Hepatic stellate cell (primary cell): Measurements from ENCODE around the gene VAMP2.

Experiments
- DNase-seq: peaks from one replicate; pipeline ENCODE4 v3.0.0; 2011; ENCODE audit warnings: low spot score

VAMP2 gene

DNA sequence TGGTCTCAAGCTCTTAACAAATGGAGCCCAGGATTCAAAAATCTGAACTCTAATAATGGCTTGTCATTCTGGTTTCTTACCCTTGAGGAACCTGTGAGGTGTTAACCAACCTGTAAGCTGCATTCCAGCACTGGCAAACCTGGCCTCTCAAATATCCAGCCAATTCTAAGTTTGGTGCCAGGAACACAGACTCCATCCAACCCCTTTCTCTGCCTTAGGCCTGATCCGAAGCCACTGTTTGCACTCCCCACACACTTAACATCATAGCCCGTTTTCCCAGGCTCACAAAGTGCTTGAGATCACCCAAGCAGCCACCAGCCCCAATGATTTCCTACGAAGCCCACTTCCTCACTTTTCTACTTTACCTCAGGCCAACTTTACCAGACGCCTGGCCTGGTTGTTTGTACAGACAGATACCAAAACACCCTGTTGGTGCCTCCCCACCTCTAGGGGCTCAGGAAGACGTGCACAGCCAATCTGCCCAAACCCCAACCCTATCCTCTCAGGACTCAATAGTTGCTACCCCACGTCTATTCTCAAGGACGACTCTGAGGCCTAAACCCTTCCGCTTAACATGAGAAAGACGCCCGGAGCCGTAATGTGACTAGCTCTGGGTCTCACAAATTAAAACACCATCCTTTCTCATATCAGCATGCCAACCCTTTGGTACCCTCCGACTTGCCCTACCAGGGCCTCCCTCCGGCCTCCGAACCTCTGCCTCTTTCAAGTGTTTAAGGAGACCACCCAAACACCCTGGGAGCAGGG, 7.3 kb downstream of the VAMP2 start:
- DNase-seq = no peak

- no peak for DNase-seq
Observed at GRCh38 chr17:8154608-8155155, 8.1 kb downstream of the VAMP2 start.

DNA sequence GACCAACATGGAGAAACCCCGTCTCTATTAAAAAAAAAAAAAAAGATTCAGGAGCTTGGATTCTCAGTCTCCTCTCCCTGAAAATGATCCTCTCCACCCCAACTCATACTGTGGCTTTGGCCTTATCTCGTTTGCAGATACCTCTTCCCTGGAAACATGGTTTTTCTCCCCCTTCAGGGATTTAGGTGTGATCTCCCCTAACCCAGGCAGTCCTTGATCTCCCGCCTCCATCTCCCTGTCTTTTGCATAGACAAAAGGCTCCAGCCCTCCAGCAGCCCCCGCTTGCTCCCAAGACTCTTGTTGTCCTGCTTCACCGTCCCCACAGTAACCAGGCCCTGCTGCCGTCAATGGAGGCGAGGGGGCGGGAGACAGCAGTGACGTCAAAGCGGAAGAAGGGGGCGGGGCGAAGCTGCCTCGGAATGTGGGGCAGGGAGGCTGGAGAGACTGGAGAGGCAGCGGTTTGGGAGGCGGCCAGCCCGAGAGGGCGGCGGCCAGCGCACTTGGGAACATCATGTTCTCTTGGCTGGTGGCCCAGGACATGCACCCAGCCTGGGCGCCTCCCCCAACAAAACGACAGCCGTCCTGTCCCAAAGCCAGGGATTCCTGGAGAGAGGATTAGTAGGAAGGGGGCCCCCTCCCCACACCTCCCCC, 8.7 kb downstream of the VAMP2 start:
- peak; percentile 95 for DNase-seq

- peak; percentile 75 for DNase-seq
Observed at GRCh38 chr17:8153525-8153956, 9.2 kb downstream of the VAMP2 start.

- DNase-seq = no peak
Observed at GRCh38 chr17:8153031-8153451, 9.7 kb downstream of the VAMP2 start.

GRCh38 chr17:8152112-8152775, 10.5 kb downstream of the VAMP2 start, which contains the start of gene PER1:
Gene PER1 (minus strand): TSS chr17:8152404. CDS start chr17:8150706, 1,698 bp downstream.
- peak; percentile 98 for DNase-seq

- DNase-seq = no peak
Observed at GRCh38 chr17:8151641-8152111, 11.1 kb downstream of the VAMP2 start.

GRCh38 chr17:8151120-8151640, 11.6 kb downstream of the VAMP2 start:
- peak; percentile 94 for DNase-seq

GRCh38 chr17:8150194-8151119, 12.3 kb downstream of the VAMP2 start:
- DNase-seq = no peak

DNA sequence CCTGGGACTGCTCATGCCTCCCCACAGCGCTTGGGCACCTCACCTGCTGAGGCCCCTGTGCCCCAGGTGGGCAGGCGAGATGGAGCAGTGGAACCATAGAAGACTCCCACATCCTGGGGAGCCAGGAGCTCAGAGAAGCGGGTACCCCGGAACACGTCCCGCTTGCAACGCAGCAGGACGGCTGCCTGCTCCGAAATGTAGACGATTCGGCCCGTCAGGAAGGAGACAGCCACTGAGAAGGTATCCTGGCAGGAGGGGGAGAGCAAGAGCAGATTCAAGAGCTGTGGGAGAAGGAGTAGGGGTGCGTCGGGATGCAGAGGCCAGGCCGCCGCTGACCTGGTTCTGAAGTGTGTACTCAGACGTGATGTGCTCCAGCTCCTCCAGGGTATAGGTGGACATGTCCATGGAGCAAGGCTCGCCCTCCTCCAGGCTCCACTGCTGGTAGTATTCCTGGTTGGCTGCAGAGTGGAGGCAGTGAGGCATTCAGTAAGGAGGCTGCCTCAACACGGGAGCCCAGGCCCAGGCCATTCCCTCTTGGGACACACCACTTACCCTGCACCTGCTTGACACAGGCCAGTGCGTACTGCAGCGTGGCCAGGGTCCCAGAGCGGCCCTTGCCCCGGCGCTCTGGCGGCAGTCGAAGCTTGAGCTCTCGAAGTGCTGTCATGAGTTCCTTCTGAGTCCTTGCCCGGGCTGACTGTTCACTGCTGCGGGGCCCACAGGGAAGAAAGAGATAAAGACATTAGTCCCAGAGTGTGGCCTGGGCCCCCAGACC, 13.1 kb downstream of the VAMP2 start:
- no peak for DNase-seq

DNA sequence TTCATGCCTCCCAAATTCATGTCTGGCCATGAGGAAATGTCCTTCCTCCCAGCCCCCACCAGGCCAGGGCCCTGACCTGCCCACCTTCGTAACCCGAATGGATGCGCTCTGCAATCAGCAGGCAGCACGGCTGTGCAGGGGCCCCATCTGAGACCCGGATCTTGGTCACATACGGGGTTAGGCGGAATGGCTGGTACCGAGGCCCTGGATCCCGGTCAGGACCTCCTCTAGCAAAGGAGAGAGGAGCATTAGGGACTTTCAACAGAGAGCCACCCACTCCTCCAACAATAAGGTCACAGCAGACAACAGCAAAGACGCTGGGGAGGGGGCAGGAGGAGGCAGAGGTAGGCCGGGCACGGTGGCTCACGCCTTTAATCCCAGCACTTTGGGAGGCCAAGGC, 14.2 kb downstream of the VAMP2 start:
- DNase-seq = no peak

DNA sequence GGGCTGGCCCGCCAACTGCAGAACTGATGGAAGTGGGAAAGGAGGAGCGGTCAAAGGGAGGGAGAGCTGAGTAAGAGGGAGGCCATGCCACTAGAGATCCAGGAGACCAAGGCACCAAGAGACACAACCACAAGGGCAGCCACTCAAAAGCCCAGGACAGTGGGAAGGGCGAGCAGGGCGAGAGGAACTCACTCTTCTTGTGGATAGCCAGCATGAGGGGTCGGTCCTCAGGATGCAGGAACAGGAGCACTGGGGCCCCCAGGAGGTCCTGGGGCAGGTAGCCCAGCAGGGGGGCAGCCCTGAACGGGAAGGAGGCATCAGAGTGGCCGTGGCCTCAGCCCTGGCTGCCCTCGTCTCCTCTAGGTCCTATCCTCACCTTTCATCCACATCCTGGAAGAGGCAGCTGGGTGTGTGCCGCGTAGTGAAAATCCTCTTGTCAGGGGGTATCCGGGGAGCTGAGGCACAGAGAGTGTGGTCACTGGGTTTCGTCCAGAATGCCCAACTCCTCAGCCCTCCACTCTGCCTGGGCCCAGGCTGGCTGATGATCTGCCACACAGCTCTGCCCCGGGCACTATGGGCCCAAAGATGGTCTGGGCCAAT, 14.8 kb downstream of the VAMP2 start:
- DNase-seq = no peak

DNA sequence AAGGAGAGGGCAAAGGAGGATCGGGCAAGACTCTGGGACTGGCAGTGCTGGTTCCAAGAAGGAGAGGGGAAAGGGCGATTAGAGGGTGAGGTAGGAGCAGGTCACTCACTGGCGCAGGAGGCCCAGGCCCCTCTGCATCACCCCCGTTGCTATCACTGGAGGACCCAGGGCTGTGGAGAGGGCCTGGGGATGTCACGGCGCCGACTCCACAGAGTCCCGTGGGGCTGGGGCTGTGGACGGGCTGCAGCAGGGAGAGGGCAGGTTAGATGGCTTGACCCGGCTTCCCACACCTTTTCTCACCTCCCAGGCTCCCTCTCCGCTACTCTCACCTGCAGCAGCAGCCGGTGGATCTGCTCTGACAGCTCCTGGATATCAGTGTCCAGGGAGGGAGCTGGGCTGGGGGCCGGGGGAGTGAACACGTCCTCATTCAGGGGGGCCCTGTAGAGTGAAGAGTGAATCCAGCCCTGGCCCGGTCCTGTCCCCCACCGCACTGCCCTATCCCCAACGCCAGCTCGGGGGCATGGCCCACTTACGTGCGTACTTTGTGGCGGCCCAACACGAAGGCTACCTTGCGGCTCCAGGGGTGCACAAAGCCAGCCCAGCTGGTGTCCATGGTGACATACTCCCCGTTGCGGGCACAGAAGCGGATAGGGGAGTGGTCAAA, 15.5 kb downstream of the VAMP2 start:
- DNase-seq = no peak

GRCh38 chr17:8146381-8147140, 16.2 kb downstream of the VAMP2 start:
- DNase-seq = no peak

DNA sequence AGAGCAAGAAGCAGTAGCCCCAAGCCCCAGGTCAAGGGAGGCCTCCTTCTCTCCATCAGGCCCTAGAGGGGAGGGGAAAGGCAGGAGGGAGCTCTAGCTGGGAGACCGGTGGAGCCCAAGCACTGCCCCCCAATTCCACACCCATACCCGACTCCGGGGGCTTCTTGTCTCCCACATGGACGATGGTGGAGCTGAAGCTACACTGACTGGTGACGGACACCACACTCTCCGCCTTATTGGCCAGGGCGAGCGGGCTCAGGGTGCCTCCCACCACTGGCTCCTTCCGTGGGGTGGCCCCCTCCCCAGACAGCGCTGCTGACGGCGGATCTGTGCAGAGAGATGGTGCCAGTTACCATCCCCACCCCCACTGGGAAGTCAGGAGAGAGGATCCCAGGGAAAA, 16.9 kb downstream of the VAMP2 start:
- no peak for DNase-seq

DNA sequence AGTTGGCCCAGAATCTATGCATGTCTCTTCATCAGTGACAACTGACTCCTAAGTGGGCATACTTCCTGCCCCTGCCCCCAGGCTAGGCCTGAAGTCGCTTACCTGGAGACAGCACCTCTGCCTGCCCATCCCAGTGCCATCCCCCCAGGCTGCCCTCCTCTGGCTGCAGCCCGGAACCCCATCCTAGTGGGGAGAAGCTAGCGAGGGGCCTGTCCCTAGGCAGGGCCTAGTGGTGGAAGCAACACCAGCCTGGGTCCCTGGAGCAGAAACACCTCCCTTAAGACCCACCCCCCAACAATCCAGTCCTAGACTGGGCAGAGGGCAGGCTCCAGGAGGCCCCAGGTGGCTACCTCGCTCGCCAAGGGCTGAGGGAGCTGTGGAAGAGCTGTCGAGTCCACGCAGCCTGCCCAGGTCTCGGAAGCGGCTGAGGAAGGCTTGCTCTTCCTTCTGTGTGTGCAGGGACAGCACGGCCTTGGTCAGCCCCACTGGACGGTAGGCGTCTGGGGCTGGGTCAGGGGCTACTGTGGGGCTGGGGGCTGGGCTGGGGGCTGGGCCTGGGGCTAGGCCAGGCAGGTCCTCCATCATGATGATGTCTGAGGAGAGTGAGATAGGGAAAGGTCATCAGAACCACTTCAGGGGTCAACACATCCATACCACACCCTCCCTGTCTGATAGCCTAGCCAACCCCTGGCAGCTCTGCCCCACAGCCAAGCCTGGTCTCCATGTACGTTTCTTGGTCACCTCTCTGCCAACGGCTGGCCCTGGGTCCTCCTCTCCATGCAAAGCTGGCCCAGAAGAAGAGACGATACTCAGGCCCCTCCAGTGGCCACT, 18.1 kb downstream of the VAMP2 start:
- DNase-seq = no peak

- DNase-seq = no peak
Observed at GRCh38 chr17:8143581-8144400, 19.0 kb downstream of the VAMP2 start.
